HG03103 (cell line): ENCODE data around the gene MAP7.
"Not testable (repeated sequence)": the region's sequence is repeated elsewhere in the genome, so short reads cannot be mapped to it uniquely, and the experiment has no call there.

Experiments
- ATAC-seq: cut with Tn5 transposase; IDR thresholded peaks from one replicate; pipeline ENCODE4 v1.9.1; 2021; ENCODE audit warnings: low read depth; ENCODE audit not compliant: unreplicated experiment

MAP7 gene

GRCh38 chr6:136550330-136551071 lies at the start of gene MAP7:
Gene MAP7 (minus strand): TSS chr6:136550422. CDS start chr6:136550408, 14 bp downstream.
- peak; percentile 66 for ATAC-seq

- ATAC-seq = no peak
These were observed 49.2 kb upstream of the MAP7 start for GRCh38 chr6:136599329-136600011.

DNA sequence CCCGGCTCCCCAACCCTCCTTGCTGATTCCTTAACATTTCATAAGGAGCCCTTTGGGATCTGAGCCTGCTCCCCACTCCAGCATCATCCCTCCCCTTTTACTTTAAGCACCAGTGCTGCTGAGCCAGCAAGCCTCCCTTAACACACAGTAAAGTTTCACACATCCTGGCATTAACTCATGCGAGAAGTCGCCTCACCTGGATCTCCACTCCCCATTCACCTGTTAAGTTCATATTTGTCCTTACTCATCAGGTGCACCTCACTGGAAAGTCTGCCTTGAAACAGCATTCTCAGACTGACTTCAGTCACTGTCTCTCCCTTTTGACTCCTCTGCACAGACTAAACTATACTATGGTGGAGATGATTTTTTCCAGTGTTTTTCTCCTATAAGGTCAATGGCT lies 47.8 kb upstream of the MAP7 start:
- no peak for ATAC-seq

DNA sequence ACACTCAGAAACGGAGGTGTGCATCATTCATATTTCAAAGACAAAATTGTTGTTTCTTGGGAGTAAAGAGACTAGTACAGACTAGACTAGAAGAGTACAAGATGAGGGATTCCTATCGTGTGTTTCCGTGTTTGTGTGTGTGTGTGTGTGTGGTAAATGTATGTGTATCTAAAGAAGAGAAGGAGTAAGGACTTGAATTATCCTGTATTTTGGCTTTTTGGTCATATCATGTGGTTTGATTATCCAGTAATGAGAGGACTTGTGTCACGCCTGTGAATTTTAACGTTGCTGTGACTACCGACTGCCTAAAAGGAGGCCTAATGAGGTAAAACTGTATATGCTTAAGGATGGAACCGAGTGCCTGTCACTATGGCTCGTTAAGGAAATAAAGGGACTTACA lies 44.4 kb upstream of the MAP7 start:
- ATAC-seq = no peak

- peak; percentile 89 for ATAC-seq
These were observed 43.7 kb upstream of the MAP7 start for GRCh38 chr6:136593748-136594490.

GRCh38 chr6:136592930-136593673 lies 42.9 kb upstream of the MAP7 start:
- no peak for ATAC-seq

- no peak for ATAC-seq
These were observed 41.4 kb upstream of the MAP7 start for GRCh38 chr6:136591617-136592016.

DNA sequence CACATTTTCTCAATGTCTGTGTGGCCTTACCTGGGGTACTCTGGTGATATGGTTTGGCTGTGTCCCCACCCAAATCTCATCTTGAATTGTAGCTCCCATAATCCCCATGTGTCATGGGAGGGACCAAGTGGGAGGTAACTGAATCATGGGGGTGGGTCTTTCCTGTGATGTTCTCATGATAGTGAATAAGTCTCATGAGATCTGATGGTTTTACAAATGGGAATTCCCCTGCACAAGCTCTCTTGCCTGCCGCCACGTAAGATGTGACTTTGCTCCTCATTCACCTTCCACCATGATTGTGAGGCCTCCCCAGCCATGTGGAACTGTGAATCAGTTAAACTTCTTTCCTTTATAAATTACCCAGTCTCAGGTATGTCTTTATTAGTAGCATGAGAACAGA lies 40.6 kb upstream of the MAP7 start:
- ATAC-seq = not testable (repeated sequence)

DNA sequence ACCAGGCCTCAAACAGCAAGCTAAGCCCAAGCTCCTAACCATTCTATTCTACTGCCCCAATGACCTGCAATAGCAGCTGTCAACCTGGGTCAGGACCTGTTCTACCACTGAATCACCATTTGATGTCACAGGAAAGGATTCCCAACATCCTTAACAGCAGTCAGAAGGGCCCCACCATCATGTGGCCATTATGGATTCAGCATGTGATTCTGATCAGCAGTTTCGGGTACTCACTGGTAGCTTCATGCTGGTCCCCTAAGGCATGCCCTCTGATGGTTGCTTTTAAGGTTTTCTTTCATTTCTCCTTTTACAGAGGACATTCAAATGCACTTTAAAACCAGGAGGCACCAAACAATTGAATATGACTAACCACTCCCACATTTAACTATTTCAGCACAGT lies 37.3 kb upstream of the MAP7 start:
- no peak for ATAC-seq

DNA sequence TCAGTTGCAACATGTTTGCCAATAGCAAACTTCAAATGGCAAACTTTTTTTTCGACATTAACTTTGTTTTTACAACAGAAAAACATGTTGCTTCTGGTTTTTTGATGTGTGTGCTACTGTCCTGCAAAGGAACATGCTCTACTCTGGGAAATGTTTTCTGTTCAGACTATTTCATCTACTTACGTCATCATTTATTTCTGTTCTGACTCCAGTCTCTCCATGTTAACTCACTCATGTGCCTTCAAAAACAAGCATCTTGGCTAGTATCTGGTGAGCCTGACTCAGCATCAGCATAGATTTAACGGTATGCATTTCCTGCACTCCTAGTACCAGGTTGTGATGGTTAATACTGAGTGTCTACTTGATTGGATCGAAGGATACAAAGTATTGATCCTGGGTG lies 36.1 kb upstream of the MAP7 start:
- no peak for ATAC-seq

DNA sequence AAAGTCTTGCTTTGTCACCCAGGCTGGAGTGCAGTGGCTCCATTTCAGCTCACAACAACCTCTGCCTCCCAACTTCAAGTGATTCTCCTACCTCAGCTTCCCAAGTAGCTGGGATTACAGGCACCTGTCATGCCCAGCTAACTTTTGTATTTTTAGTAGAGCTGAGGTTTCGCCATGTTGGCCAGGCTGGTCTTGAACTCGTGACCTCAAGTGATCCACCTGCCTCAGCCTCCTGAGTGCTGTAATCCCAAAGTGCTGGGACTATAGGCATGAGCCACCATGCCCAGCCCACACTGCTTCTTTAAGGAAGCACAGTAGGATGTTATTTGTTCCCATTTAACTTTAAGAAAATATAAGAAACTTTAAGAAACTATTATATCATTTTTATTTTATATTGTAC lies 35.3 kb upstream of the MAP7 start:
- ATAC-seq = not testable (repeated sequence)

DNA sequence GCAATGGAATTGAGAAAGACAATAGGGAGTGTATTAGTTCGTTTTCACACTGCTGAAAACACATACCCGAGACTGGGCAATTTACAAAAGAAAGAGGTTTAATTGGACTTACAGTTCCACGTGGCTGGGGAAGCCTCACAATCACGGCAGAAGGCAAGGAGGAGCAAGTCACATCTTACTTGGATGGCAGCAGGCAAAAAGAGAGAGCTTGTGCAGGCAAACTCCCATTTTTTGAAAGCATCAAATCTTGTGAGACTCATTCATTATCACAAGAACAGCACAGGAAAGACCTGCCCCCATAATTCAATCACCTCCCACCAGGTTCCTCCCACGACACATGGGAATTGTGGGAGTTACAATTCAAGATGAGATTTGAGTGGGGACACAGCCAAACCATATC lies 34.1 kb upstream of the MAP7 start:
- not testable (repeated sequence) for ATAC-seq

GRCh38 chr6:136582711-136583471 lies 32.7 kb upstream of the MAP7 start:
- no peak for ATAC-seq

DNA sequence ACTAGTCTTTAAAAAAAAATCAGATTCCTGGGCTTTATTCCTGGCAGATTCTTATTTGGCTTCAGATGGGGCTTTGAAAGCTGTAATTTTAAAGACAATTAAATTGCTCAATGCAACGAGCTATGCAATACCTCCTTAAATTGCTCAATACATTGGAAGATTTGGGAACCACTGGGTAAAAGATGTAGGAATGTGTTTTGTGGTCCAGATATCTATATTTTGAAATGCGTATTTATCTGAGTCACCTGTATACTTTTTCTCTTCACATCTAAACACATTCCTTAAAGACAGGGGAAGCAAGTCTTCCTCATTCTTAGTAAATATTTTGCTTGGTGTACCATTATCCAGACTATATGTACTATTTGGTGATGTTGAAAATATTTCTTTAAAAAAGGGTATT lies 29.6 kb upstream of the MAP7 start:
- no peak for ATAC-seq

DNA sequence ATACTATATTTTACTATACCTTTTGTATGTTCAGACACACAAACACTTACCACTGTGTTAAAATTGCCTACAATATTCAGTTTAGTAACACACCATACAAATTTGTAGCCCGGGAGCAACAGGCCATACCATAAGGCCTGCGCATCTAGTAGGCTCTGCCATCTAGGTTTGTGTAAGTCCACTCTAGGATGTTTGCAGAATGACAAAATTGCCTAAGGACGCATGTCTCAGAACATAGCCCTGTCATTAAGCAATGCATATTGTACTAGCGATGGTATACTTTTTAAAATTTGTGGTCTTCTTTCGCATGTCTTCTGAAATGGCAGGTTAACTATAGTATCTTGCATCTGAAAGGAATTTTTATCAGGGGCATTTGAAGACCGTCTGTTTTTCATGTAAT lies 26.6 kb upstream of the MAP7 start:
- no peak for ATAC-seq

- no peak for ATAC-seq
These were observed 21.3 kb upstream of the MAP7 start for GRCh38 chr6:136571496-136571895.

DNA sequence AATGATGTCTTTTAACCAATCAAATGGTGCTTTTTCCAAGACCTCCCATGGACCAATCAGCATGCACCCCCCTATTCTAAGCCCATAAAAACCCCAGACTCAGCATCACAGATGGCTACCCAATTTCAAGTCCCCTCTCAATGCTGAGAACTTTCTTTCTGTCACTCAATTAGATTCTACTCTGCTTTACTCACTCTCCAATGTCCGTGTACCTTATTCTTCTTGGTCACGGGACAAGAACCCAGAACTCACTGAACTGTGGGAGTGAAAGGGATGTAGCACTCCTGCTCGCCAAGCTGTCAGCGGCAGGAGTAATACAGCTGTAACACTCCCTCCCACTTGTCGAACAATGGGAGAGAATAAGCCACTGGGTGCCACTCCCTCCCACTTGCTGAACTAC lies 20.8 kb upstream of the MAP7 start:
- ATAC-seq = no peak

GRCh38 chr6:136568129-136568528 lies 17.9 kb upstream of the MAP7 start:
- no peak for ATAC-seq

DNA sequence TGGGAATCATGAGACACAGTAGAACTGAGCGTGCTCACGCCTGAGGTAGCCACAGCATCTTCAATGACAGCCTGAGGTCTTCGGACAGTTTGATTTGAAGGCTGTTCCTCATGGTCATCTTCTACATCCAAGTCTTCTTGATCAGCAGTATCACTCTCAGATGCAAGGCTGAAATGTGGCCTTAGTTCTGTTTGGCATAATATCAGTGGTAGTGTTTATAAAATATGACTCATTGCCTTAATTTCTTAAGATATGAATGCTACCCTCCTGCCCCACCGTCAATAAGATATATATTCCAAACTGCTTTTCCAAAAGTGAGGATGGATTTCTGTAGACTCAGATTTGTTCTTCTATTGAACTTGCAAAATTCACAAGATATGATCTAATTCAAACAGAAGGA lies 17.5 kb upstream of the MAP7 start:
- ATAC-seq = no peak

- no peak for ATAC-seq
These were observed 16.6 kb upstream of the MAP7 start for GRCh38 chr6:136566851-136567250.
